Karpas-422 (cell line): Measurements from ENCODE around the gene DCAKD. TPM values are rescaled to one million over a fixed set of nuclear protein-coding genes. Genes with fewer than 3 reads are reported as not detected.

Experiments
- DNase-seq: peaks from one replicate; pipeline ENCODE4 v3.0.0-alpha.2; 2015
- H2AFZ ChIP-seq: fragments of 200-600 bp; sonication (generic); 2 replicates; pipeline ENCODE4 v1.6.1; 2014; ENCODE audit warnings: antibody characterized with exemption, low read length, mixed read lengths
- H3K27ac ChIP-seq: fragments of 200-600 bp; sonication (generic); 2 replicates; pipeline ENCODE4 v1.5.1; 2014; ENCODE audit warnings: mild to moderate bottlenecking, low read length, moderate library complexity
- H3K27me3 ChIP-seq: fragments of 200-600 bp; sonication (generic); 2 replicates; pipeline ENCODE4 v1.6.1; 2014; ENCODE audit warnings: low read length, mixed read lengths
- H3K36me3 ChIP-seq: fragments of 200-600 bp; sonication (generic); 2 replicates; pipeline ENCODE4 v1.6.1; 2014; ENCODE audit warnings: low read length, mixed read lengths; ENCODE audit not compliant: insufficient read depth
- H3K4me1 ChIP-seq: fragments of 200-600 bp; sonication (generic); 2 replicates; pipeline ENCODE4 v1.6.1; 2014; ENCODE audit warnings: mild to moderate bottlenecking, low read length, mixed read lengths
- H3K4me2 ChIP-seq: fragments of 200-600 bp; sonication (generic); 2 replicates; pipeline ENCODE4 v1.6.1; 2014; ENCODE audit warnings: low read length, low read depth, mild to moderate bottlenecking; ENCODE audit not compliant: poor library complexity, severe bottlenecking
- H3K4me3 ChIP-seq: fragments of 200-600 bp; sonication (generic); 2 replicates; pipeline ENCODE4 v1.5.1; 2014; ENCODE audit warnings: mild to moderate bottlenecking, antibody characterized with exemption, low read length, mixed read lengths
- H3K79me2 ChIP-seq: fragments of 200-600 bp; sonication (generic); 2 replicates; pipeline ENCODE4 v1.6.1; 2014; ENCODE audit warnings: mild to moderate bottlenecking, low read length, mixed read lengths
- H3K9ac ChIP-seq: fragments of 200-600 bp; sonication (generic); 2 replicates; pipeline ENCODE4 v1.6.0; 2014; ENCODE audit warnings: low read length
- H3K9me2 ChIP-seq: fragments of 200-600 bp; sonication (generic), shearing (Covaris generic); replicated peaks from 2 replicates; pipeline ENCODE4 v1.6.0; 2014; ENCODE audit warnings: mild to moderate bottlenecking, low read length, moderate library complexity; ENCODE audit not compliant: insufficient read depth
- H3K9me3 ChIP-seq: fragments of 300-700, 200-600 bp; sonication (generic); 2 replicates; pipeline ENCODE4 v1.6.1; 2014; ENCODE audit warnings: low read length, mixed read lengths
- H4K20me1 ChIP-seq: fragments of 200-600 bp; sonication (generic); 2 replicates; pipeline ENCODE4 v1.6.1; 2014; ENCODE audit warnings: mild to moderate bottlenecking, antibody characterized with exemption, low read length, low read depth; ENCODE audit not compliant: insufficient read depth
- total RNA-seq: library from RNA; depleted of rRNA; stranded (reverse); fragments of >200 nt; shearing (Covaris generic); gene quantifications from 2 replicates; pipeline ENCODE4 v1.2.3, GENCODE V29; 2014; ENCODE audit warnings: low replicate concordance

Gene DCAKD
- total RNA-seq, 1 experiment from 2014 or later: 29.4 TPM

DNA sequence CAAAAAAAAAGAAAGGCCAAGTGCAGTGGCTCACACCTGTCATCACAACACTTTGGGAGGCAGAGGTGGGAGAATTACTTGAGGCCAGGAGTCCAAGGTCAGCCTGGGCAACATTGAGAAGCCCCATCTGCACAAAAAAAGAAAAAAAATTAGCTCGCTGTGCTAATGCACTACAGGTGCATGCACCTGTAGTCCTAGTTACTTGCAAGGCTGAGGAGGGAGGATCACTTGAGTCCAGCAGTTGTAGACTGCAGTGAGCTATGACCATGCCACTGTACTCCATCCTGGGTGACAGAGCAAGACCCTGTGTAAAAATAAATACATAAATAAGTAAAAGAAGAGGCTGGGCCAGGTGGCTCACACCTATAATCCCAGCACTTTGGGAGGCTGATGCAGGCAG is 39.7 kb downstream of the DCAKD start:
- no peaks in the 10 kb centered on the region for H3K9me2 ChIP-seq
- H3K36me3 ChIP-seq: no peaks in the 10 kb centered on the region
- H2AFZ ChIP-seq: no peak overlapping the region
- no peaks in the 10 kb centered on the region for H3K4me1 ChIP-seq
- H3K79me2 ChIP-seq: no peaks in the 10 kb centered on the region
- H3K4me3 ChIP-seq: no peak overlapping the region
- no peak for DNase-seq
- no peaks in the 10 kb centered on the region for H4K20me1 ChIP-seq
- H3K9ac ChIP-seq: no peak overlapping the region
- H3K27me3 ChIP-seq: no peaks in the 10 kb centered on the region
- H3K4me2 ChIP-seq: no peak overlapping the region
- H3K27ac ChIP-seq: no peak overlapping the region
- H3K9me3 ChIP-seq: no peaks in the 10 kb centered on the region

DNA sequence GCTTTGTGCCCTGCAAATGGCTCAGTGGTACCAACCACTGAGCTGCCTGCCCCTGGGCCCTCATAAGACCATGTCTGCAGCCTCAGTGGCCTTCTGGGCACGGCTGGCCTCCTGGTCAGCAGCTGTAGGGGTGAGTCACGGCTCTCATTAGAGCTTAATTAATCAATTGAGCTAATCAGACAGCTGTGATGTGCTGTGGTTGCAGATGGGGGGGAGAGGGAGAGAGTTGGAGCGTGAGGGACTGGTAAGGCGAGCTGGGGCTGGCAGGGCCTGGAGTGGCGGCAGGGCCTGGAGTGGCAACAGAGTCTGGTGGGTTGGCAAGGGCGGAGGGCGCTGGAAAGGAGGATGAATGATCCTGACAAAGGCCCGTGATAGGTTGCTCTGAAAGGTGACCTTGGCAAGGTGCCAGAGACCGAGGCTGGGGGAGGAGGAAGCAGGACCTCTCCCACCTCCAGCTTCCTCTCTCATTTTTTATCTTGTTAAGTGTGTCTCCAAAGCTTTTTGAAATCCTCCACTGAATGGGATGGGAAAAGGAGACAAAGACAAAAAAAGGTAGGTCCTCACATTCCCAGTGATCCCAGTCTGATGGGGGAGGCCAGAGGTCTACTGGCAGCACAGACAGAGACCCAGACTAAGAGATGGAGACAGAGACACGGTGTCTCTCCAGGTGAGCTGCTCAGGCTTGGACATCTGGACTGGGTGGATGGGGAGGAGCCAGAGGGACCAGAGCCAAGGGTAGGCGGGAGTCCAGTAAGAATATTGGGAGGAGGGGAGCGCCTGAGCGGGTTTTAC is 41.6 kb downstream of the DCAKD start:
- Histone ChIP-seq H3K27me3 (no peaks in the 10 kb centered on the region), H3K9me2 (no peaks in the 10 kb centered on the region), H3K4me3 (no peak overlapping the region), H3K4me2 (no peak overlapping the region), H3K79me2 (no peaks in the 10 kb centered on the region), H3K9me3 (no peaks in the 10 kb centered on the region), H2AFZ (no peak overlapping the region), H4K20me1 (no peaks in the 10 kb centered on the region), H3K36me3 (no peaks in the 10 kb centered on the region), H3K4me1 (no peaks in the 10 kb centered on the region), H3K9ac (no peak overlapping the region), H3K27ac (no peak overlapping the region)
- no peak for DNase-seq

DNA sequence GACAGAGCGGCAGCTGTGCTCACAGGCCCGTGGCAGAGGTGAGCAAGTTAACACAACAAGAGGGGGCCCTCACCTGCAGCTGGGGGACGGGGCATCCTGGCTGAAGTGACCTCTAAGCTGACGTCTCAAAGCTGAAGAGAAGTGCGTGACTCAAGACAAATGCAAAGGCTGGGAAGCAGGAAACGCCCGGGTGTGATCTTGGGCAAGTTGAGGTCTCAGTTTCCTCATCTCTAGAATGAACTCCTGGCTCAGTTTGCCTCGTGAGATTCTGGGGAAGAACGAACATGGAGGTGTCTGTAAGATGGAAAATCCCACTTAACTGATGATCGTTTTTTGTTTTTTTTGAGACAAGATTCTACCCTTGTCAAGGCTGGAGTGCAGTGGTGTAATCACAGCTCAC is 43.2 kb downstream of the DCAKD start:
- Histone ChIP-seq H3K27me3 (no peaks in the 10 kb centered on the region), H3K4me1 (no peaks in the 10 kb centered on the region), H3K9me3 (no peaks in the 10 kb centered on the region), H3K9ac (no peak overlapping the region), H3K27ac (no peak overlapping the region), H3K9me2 (no peaks in the 10 kb centered on the region), H3K4me2 (no peak overlapping the region), H3K36me3 (no peaks in the 10 kb centered on the region), H4K20me1 (no peaks in the 10 kb centered on the region), H3K4me3 (no peak overlapping the region), H2AFZ (no peak overlapping the region), H3K79me2 (no peaks in the 10 kb centered on the region)
- no peak for DNase-seq

DNA sequence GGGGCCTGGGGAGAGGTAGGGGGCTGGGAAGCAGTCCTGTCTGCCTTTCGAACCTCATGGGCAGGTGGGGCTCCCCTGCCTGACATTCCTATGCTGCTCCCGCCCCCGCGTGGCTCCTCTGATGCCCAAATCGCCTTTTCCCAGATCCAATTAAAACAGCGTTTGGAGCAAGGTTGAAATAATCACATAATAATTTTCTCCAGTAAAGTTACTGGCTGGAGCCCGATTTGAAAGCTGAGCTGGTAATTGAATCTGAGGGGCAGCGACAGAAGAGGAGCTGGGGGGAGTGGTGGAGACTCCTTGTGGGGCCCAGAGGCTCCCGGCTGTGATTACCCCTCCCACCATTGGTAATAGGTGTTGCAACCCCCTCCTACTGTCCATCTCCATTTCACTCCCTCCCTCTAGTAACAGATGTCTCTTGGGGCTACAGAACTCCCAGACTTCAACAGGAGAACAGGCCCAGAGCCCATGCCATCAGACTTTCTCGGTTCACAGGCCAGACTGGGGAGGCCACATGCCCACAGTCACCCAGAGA is 44.4 kb downstream of the DCAKD start:
- no peak overlapping the region for H3K4me2 ChIP-seq
- H3K4me3 ChIP-seq: no peak overlapping the region
- no peaks in the 10 kb centered on the region for H3K4me1 ChIP-seq
- H3K9ac ChIP-seq: no peak overlapping the region
- H3K27me3 ChIP-seq: no peaks in the 10 kb centered on the region
- H3K27ac ChIP-seq: no peak overlapping the region
- no peaks in the 10 kb centered on the region for H4K20me1 ChIP-seq
- H3K36me3 ChIP-seq: no peaks in the 10 kb centered on the region
- no peaks in the 10 kb centered on the region for H3K9me3 ChIP-seq
- no peaks in the 10 kb centered on the region for H3K79me2 ChIP-seq
- no peak for DNase-seq
- H2AFZ ChIP-seq: no peak overlapping the region
- H3K9me2 ChIP-seq: no peaks in the 10 kb centered on the region

DNA sequence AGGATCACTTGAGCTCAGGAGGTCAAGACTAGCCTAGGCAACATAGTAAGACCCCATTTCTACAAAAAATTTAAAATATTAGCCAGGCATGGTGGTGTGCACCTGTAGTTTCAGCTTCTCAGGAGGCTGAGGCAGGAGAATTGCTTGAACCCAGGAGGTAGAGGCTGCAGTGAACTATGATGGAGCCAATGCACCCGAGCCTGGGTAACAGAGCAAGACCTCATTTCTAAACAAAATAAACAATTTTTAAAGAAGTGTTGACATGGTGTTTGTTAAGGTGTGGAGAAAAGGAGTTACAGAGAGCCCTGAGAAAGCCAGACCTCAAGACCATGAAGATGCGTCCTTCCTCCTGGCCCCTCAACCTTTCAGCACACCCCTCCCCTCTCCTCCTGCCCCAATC is 45.7 kb downstream of the DCAKD start:
- H3K9ac ChIP-seq: no peak overlapping the region

DNA sequence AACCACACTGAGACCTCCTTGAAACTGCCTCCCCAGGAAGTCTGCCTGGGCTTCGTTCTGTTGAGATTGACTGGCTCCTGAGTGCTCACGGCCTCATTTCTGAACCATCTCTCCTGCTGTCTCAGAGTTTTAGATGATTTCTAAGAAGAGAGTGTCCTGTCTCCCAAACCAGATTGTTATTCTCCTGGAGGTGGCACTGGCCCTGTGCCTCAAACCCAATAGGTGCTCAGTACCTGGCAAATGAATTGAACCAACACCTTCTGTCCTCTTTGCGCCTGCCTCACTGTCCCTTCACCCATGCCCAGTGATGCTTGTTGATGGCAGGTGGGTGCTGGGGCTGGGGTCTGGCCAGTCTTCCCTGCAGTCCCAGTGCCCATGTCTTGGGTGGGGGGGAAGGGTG is 47.0 kb downstream of the DCAKD start:
- no peak for DNase-seq
- Histone ChIP-seq H3K27me3 (no peaks in the 10 kb centered on the region), H4K20me1 (no peaks in the 10 kb centered on the region), H3K4me2 (no peak overlapping the region), H3K9ac (no peak overlapping the region), H3K79me2 (no peaks in the 10 kb centered on the region), H3K27ac (no peak overlapping the region), H2AFZ (no peak overlapping the region), H3K9me3 (no peaks in the 10 kb centered on the region), H3K36me3 (no peaks in the 10 kb centered on the region), H3K4me3 (no peak overlapping the region), H3K9me2 (no peaks in the 10 kb centered on the region), H3K4me1 (no peaks in the 10 kb centered on the region)

More for the DNA sequence above, 45.7 kb downstream of the DCAKD start:
- Histone ChIP-seq H3K36me3 (no peaks in the 10 kb centered on the region), H3K4me1 (no peaks in the 10 kb centered on the region), H3K4me2 (no peak overlapping the region), H3K79me2 (no peaks in the 10 kb centered on the region), H4K20me1 (no peaks in the 10 kb centered on the region), H3K27ac (no peak overlapping the region), H3K4me3 (no peak overlapping the region), H2AFZ (no peak overlapping the region), H3K9me2 (no peaks in the 10 kb centered on the region), H3K9me3 (no peaks in the 10 kb centered on the region), H3K27me3 (no peaks in the 10 kb centered on the region)
- no peak for DNase-seq

DNA sequence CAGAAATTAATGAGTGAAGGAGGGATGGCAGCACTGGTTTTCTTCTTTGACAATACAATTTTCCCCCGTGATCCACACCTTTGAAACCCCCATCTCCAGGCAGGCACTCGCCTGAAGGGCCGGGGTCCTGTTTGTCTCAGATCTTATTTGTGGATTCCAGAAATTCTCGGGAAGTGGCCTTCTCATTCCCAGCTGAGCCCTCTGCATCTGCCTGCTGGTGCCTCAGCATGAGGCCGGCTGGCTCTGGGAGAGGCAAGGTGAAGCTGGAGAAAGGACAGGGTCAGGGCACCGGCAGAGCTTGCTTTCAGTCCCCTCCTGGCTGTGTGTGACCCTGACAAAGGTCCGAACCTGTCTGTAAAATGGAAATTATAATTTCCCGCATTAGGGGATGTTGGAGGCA is 47.6 kb downstream of the DCAKD start:
- no peaks in the 10 kb centered on the region for H3K36me3 ChIP-seq
- H3K9me2 ChIP-seq: no peaks in the 10 kb centered on the region
- H3K9ac ChIP-seq: no peak overlapping the region
- no peaks in the 10 kb centered on the region for H3K79me2 ChIP-seq
- H3K27ac ChIP-seq: no peak overlapping the region
- no peak overlapping the region for H3K4me2 ChIP-seq
- no peaks in the 10 kb centered on the region for H3K4me1 ChIP-seq
- no peak for DNase-seq
- H3K9me3 ChIP-seq: no peaks in the 10 kb centered on the region
- no peak overlapping the region for H3K4me3 ChIP-seq
- H4K20me1 ChIP-seq: no peaks in the 10 kb centered on the region
- H2AFZ ChIP-seq: no peak overlapping the region
- no peaks in the 10 kb centered on the region for H3K27me3 ChIP-seq

DNA sequence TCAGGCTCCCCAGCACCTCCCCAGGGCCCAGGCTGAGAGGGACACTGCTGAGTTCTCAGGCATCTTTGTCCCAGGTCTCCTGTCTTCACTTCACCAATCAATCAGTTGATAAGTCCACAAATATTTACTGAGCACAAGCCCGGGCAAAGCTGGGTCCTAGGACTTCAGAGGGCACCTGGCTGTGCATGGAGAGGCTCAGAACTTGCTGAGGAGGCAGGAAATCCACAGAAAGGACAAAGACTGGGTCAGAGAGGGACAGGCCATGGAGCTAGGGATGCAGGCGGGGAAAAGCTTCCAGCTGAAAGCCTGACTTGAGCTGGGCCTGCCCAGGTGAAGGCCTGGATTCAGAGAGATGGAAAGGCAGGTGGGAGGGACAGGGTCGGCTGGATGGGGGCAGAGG is 50.1 kb downstream of the DCAKD start:
- no peaks in the 10 kb centered on the region for H3K4me1 ChIP-seq
- no peak overlapping the region for H3K4me3 ChIP-seq
- H3K4me2 ChIP-seq: no peak overlapping the region
- DNase-seq: no peak
- H3K9me2 ChIP-seq: no peaks in the 10 kb centered on the region
- H3K9ac ChIP-seq: no peak overlapping the region
- H3K79me2 ChIP-seq: no peaks in the 10 kb centered on the region
- no peak overlapping the region for H2AFZ ChIP-seq
- no peaks in the 10 kb centered on the region for H3K27me3 ChIP-seq
- H3K9me3 ChIP-seq: no peaks in the 10 kb centered on the region
- no peaks in the 10 kb centered on the region for H3K36me3 ChIP-seq
- H3K27ac ChIP-seq: no peak overlapping the region
- no peaks in the 10 kb centered on the region for H4K20me1 ChIP-seq
